HepG2 (cell line): ENCODE results near the gene CIAO2B. TPM values are rescaled to one million over a fixed set of nuclear protein-coding genes. Genes with fewer than 3 reads are reported as not detected.

Source experiments
- ARID2 ChIP-seq: sonication (generic); formaldehyde crosslinking; IDR thresholded peaks from 2 replicates; pipeline ENCODE4 v1.8.1; 2022; ENCODE audit warnings: mild to moderate bottlenecking, missing genetic modification reagents, borderline replicate concordance
- CERS6 ChIP-seq: sonication (generic); formaldehyde crosslinking; IDR thresholded peaks from 2 replicates; pipeline ENCODE4 v1.5.0; 2020; ENCODE audit warnings: missing genetic modification reagents
- FOXC1 ChIP-seq: sonication (generic); formaldehyde crosslinking; IDR thresholded peaks from 2 replicates; pipeline ENCODE4 v1.8.0; 2022; ENCODE audit warnings: mild to moderate bottlenecking, missing genetic modification reagents, borderline replicate concordance
- JARID2 ChIP-seq: sonication (generic); formaldehyde crosslinking; IDR thresholded peaks from 2 replicates; pipeline ENCODE4 v1.8.1; 2023; ENCODE audit warnings: missing genetic modification reagents, inconsistent platforms; ENCODE audit not compliant: insufficient replicate concordance
- MAX ChIP-seq: IDR thresholded peaks from 2 replicates; pipeline ENCODE4 v1.6.1; 2012; ENCODE audit warnings: inconsistent platforms
- MNT ChIP-seq: fragments of 450-650 bp; IDR thresholded peaks from 2 replicates; pipeline ENCODE4 v1.6.1; 2016
- REL ChIP-seq: sonication (generic); formaldehyde crosslinking; conservative IDR thresholded peaks from 2 replicates; pipeline ENCODE4 v1.8.0; 2022; ENCODE audit warnings: mild to moderate bottlenecking, missing genetic modification reagents, moderate library complexity
- RFX5 ChIP-seq: IDR thresholded peaks from 2 replicates; pipeline ENCODE4 v1.6.1; 2011; ENCODE audit warnings: low read depth, low read length, improper control_type of control experiment
- SMAD1 ChIP-seq: sonication (generic); formaldehyde crosslinking; IDR thresholded peaks from 2 replicates; pipeline ENCODE4 v1.4.0; 2020; ENCODE audit warnings: missing genetic modification reagents, low read depth, mild to moderate bottlenecking, borderline replicate concordance
- SMARCE1 ChIP-seq: fragments of 450-650 bp; IDR thresholded peaks from 2 replicates; pipeline ENCODE4 v1.6.1; 2017; ENCODE audit warnings: borderline replicate concordance
- STAG1 ChIP-seq: sonication (generic); formaldehyde crosslinking; IDR thresholded peaks from 2 replicates; pipeline ENCODE4 v1.4.0; 2020; ENCODE audit warnings: missing genetic modification reagents
- TRAFD1 ChIP-seq: sonication (generic); formaldehyde crosslinking; IDR thresholded peaks from 2 replicates; pipeline ENCODE4 v1.5.1; 2020; ENCODE audit warnings: missing genetic modification reagents, mild to moderate bottlenecking, borderline replicate concordance
- WIZ ChIP-seq: sonication (generic); formaldehyde crosslinking; IDR thresholded peaks from 2 replicates; pipeline ENCODE4 v1.5.1; 2020; ENCODE audit warnings: mild to moderate bottlenecking, missing genetic modification reagents
- ZBTB21 ChIP-seq: sonication (generic); formaldehyde crosslinking; IDR thresholded peaks from 2 replicates; pipeline ENCODE4 v1.4.0; 2020; ENCODE audit warnings: missing genetic modification reagents
- ZMYM3 ChIP-seq: sonication (generic); formaldehyde crosslinking; IDR thresholded peaks from 2 replicates; pipeline ENCODE4 v1.5.1; 2020; ENCODE audit warnings: mild to moderate bottlenecking, missing genetic modification reagents
- ZNF570 ChIP-seq: sonication (generic); formaldehyde crosslinking; IDR thresholded peaks from 2 replicates; pipeline ENCODE4 v1.4.0; 2020; ENCODE audit warnings: mild to moderate bottlenecking, missing genetic modification reagents, borderline replicate concordance
- polyA plus RNA-seq, 8 experiments: library from polyadenylated mRNA; depleted of rRNA in 3 of 8; stranded (reverse) in 7 of 8; unstranded in 1 of 8; fragments of >200 nt; fragmentation: Illumina TruSeq in 4 of 8; extraction: Trizol in 4 of 8; gene quantifications; 2 replicates each; pipeline versions ENCODE4 v1.2.1 to v1.2.3, GENCODE V29; 2011 to 2016; ENCODE audit warnings: low read depth in 4 of 8, missing spikeins in 1 of 8, mixed read lengths in 1 of 8; ENCODE audit not compliant: insufficient read depth in 1 of 8
- total RNA-seq, 5 experiments: library from RNA; depleted of rRNA; stranded (reverse); fragments of >200 nt; fragmentation: Illumina TruSeq; extraction: Trizol; gene quantifications; 2 replicates each; pipeline ENCODE4 v1.2.3, GENCODE V29; 2016; ENCODE audit warnings: low read depth in 1 of 5
- TF ChIP-seq, protein P1 (sequence below): IDR thresholded peaks from 2 replicates; pipeline ENCODE4 v1.6.1; 2016
- TF ChIP-seq, protein P2 (sequence below): sonication (generic); formaldehyde crosslinking; IDR thresholded peaks from 2 replicates; pipeline ENCODE4 v1.4.0; 2020; ENCODE audit warnings: missing genetic modification reagents

Gene CIAO2B
- total and polyA plus RNA-seq, 2 of the 13 experiments (the other 11 are each of a cell fraction or from before 2014, with no cell fraction given) = 157 to 293 TPM

- TF ChIP-seq, protein P1, sequence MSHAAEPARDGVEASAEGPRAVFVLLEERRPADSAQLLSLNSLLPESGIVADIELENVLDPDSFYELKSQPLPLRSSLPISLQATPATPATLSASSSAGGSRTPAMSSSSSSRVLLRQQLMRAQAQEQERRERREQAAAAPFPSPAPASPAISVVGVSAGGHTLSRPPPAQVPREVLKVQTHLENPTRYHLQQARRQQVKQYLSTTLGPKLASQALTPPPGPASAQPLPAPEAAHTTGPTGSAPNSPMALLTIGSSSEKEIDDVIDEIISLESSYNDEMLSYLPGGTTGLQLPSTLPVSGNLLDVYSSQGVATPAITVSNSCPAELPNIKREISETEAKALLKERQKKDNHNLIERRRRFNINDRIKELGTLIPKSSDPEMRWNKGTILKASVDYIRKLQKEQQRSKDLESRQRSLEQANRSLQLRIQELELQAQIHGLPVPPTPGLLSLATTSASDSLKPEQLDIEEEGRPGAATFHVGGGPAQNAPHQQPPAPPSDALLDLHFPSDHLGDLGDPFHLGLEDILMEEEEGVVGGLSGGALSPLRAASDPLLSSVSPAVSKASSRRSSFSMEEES (CRISPR knock-in tag) = peak; percentile 65
- no peak; the same call in 1 of the 2 replicates for TF ChIP-seq REL (CRISPR knock-in tag)
- TF ChIP-seq SMARCE1 = no peak
- 0 out of 2 replicates have a peak, but pooled peaks have one; percentile 64 for TF ChIP-seq ZNF570 (CRISPR knock-in tag)
- peak; percentile 21; the same call in 1 of the 2 replicates for TF ChIP-seq STAG1 (CRISPR knock-in tag)
- peak; percentile 97; the same call in 1 of the 2 replicates for TF ChIP-seq SMAD1 (CRISPR knock-in tag)
- peak; percentile 53 for TF ChIP-seq MNT
- peak; percentile 85; the same call in 1 of the 2 replicates for TF ChIP-seq FOXC1 (CRISPR knock-in tag)
- TF ChIP-seq TRAFD1 (CRISPR knock-in tag) = no peak; the same call in 1 of the 2 replicates
- peak; percentile 87 for TF ChIP-seq ZMYM3 (CRISPR knock-in tag)
- peak; percentile 90 for TF ChIP-seq JARID2 (CRISPR knock-in tag)
- peak; percentile 37; the same call in 1 of the 2 replicates for TF ChIP-seq ZBTB21
- TF ChIP-seq CERS6 (CRISPR knock-in tag) = peak; percentile 84
- no peak for TF ChIP-seq ARID2 (CRISPR knock-in tag)
- peak; percentile 91 for TF ChIP-seq MAX
- TF ChIP-seq, protein P2, sequence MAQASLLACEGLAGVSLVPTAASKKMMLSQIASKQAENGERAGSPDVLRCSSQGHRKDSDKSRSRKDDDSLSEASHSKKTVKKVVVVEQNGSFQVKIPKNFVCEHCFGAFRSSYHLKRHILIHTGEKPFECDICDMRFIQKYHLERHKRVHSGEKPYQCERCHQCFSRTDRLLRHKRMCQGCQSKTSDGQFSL (CRISPR knock-in tag) = peak; percentile 94
- TF ChIP-seq WIZ (CRISPR knock-in tag) = no peak
- no peak for TF ChIP-seq RFX5
Measured at GRCh38 chr16:66934138-66934838, at the start of gene CIAO2B (continued).
